GM18499 (cell line): ENCODE results near the gene LRRN3.

ENCODE experiments used
- ATAC-seq: cut with Tn5 transposase; IDR thresholded peaks from one replicate; pipeline ENCODE4 v1.9.1; 2021; ENCODE audit warnings: moderate number of reproducible peaks; ENCODE audit not compliant: insufficient read depth, unreplicated experiment

LRRN3 gene

GRCh38 chr7:111103678-111104274, 12.8 kb downstream of the LRRN3 start:
- peak; percentile 51 for ATAC-seq

- no peak for ATAC-seq
These were observed 13.8 kb downstream of the LRRN3 start for GRCh38 chr7:111104710-111105109.

GRCh38 chr7:111105269-111105668, 14.3 kb downstream of the LRRN3 start:
- ATAC-seq: no peak

- ATAC-seq: no peak
These were observed 16.7 kb downstream of the LRRN3 start for GRCh38 chr7:111107579-111107978.

GRCh38 chr7:111108000-111108399, 17.1 kb downstream of the LRRN3 start:
- no peak for ATAC-seq

GRCh38 chr7:111108496-111108895, 17.6 kb downstream of the LRRN3 start:
- ATAC-seq: no peak

- ATAC-seq: no peak
These were observed 21.5 kb downstream of the LRRN3 start for GRCh38 chr7:111112439-111112838.

GRCh38 chr7:111113263-111114017, 22.5 kb downstream of the LRRN3 start:
- no peak for ATAC-seq

- no peak for ATAC-seq
These were observed 25.0 kb downstream of the LRRN3 start for GRCh38 chr7:111115966-111116365.

- no peak for ATAC-seq
These were observed 36.1 kb downstream of the LRRN3 start for GRCh38 chr7:111126987-111127386.

- ATAC-seq: no peak
These were observed 38.5 kb downstream of the LRRN3 start for GRCh38 chr7:111129435-111129834.

GRCh38 chr7:111132833-111133232, 41.9 kb downstream of the LRRN3 start:
- ATAC-seq: no peak

GRCh38 chr7:111137296-111138192, 46.6 kb downstream of the LRRN3 start:
- ATAC-seq: peak; percentile 62

GRCh38 chr7:111138193-111138569, 47.3 kb downstream of the LRRN3 start:
- peak; percentile 96 for ATAC-seq

- ATAC-seq: no peak
These were observed 47.7 kb downstream of the LRRN3 start for GRCh38 chr7:111138586-111138985.

- no peak for ATAC-seq
These were observed 49.4 kb downstream of the LRRN3 start for GRCh38 chr7:111140091-111140865.

- no peak for ATAC-seq
These were observed 54.5 kb downstream of the LRRN3 start for GRCh38 chr7:111145472-111145871.

GRCh38 chr7:111146136-111146535, 55.2 kb downstream of the LRRN3 start:
- ATAC-seq: no peak

GRCh38 chr7:111147708-111148533, 57.0 kb downstream of the LRRN3 start:
- ATAC-seq: no peak
